HEK293T (cell line): ENCODE measurements around the gene INAVA.

Experiments used
- CTCF ChIA-PET: fragments of 350-600 bp; formaldehyde crosslinking; extraction: SDS; loops from one replicate; lab custom pipeline; 2021; ENCODE audit warnings: antibody characterized with exemption, inconsistent platforms; lab: Yijun Ruan, JAX
- POLR2A ChIA-PET: fragments of 350-600 bp; formaldehyde crosslinking; extraction: SDS; loops from one replicate; lab custom pipeline; 2020; ENCODE audit warnings: antibody characterized with exemption, inconsistent platforms; lab: Yijun Ruan, JAX
- DNase-seq: peaks from one replicate; pipeline ENCODE4 v3.0.0; 2012; ENCODE audit warnings: mixed read lengths; ENCODE audit errors: extremely low spot score
- ARNT ChIP-seq: fragments of 450-650 bp; IDR thresholded peaks from 2 replicates; pipeline ENCODE4 v1.6.1; 2017; ENCODE audit warnings: mild to moderate bottlenecking
- BHLHE40 ChIP-seq: fragments of 450-650 bp; IDR thresholded peaks from 2 replicates; pipeline ENCODE4 v1.6.1; 2016; ENCODE audit warnings: mild to moderate bottlenecking, moderate library complexity, borderline replicate concordance
- CTBP1 ChIP-seq: fragments of 450-650 bp; IDR thresholded peaks from 2 replicates; pipeline ENCODE4 v1.6.1; 2016; ENCODE audit warnings: borderline replicate concordance
- ELF4 ChIP-seq: fragments of 450-650 bp; IDR thresholded peaks from 2 replicates; pipeline ENCODE4 v1.6.1; 2017; ENCODE audit warnings: antibody characterized with exemption
- FOXA1 ChIP-seq: fragments of 450-650 bp; IDR thresholded peaks from 2 replicates; pipeline ENCODE4 v1.6.1; 2016; ENCODE audit warnings: mild to moderate bottlenecking
- FOXK2 ChIP-seq: fragments of 450-650 bp; IDR thresholded peaks from 2 replicates; pipeline ENCODE4 v1.6.1; 2016; ENCODE audit warnings: mild to moderate bottlenecking
- FOXM1 ChIP-seq: fragments of 450-650 bp; IDR thresholded peaks from 2 replicates; pipeline ENCODE4 v1.6.1; 2017; ENCODE audit warnings: mild to moderate bottlenecking, borderline replicate concordance
- HDGF ChIP-seq: fragments of 450-650 bp; IDR thresholded peaks from 2 replicates; pipeline ENCODE4 v1.6.1; 2017; ENCODE audit warnings: antibody characterized with exemption, borderline replicate concordance
- L3MBTL2 ChIP-seq: fragments of 450-650 bp; conservative IDR thresholded peaks from 2 replicates; pipeline ENCODE4 v1.6.1; 2016; ENCODE audit warnings: mild to moderate bottlenecking
- LEF1 ChIP-seq: fragments of 450-650 bp; IDR thresholded peaks from 2 replicates; pipeline ENCODE4 v1.6.1; 2017; ENCODE audit warnings: mild to moderate bottlenecking, borderline replicate concordance
- NFRKB ChIP-seq: fragments of 450-650 bp; IDR thresholded peaks from 2 replicates; pipeline ENCODE4 v1.6.1; 2016; ENCODE audit warnings: mild to moderate bottlenecking, moderate library complexity
- PKNOX1 ChIP-seq: fragments of 450-650 bp; IDR thresholded peaks from 2 replicates; pipeline ENCODE4 v1.6.1; 2016
- SP1 ChIP-seq: fragments of 450-650 bp; IDR thresholded peaks from 2 replicates; pipeline ENCODE4 v1.6.1; 2017
- SUZ12 ChIP-seq: fragments of 450-650 bp; IDR thresholded peaks from 2 replicates; pipeline ENCODE4 v1.6.1; 2016; ENCODE audit warnings: mild to moderate bottlenecking
- TARDBP ChIP-seq: fragments of 450-650 bp; IDR thresholded peaks from 2 replicates; pipeline ENCODE4 v1.6.1; 2016
- ZNF384 ChIP-seq: fragments of 450-650 bp; IDR thresholded peaks from 2 replicates; pipeline ENCODE4 v1.6.1; 2016

INAVA gene

GRCh38 chr1:200912737-200913407, 18.2 kb downstream of the INAVA start:
- CTCF ChIA-PET, result no interaction called here
- TF ChIP-seq FOXK2 (no peak), CTBP1 (no peak), ZNF384 (no peak), SUZ12 (no peak), BHLHE40 (no peak), ELF4 (no peak), FOXA1 (no peak), TARDBP (no peak), HDGF (no peak), SP1 (no peak), L3MBTL2 (no peak), PKNOX1 (no peak), NFRKB (no peak), FOXM1 (no peak), LEF1 (no peak), ARNT (no peak)
- no peak for DNase-seq
- POLR2A ChIA-PET, result no interaction called here

- no peak for DNase-seq
- POLR2A ChIA-PET, result no interaction called here
- TF ChIP-seq LEF1, result no peak
- CTCF ChIA-PET, result no interaction called here
Observed at GRCh38 chr1:200916152-200916551, 21.5 kb downstream of the INAVA start.

- POLR2A ChIA-PET, result no interaction called here
- no peak for DNase-seq
- no peak for TF ChIP-seq PKNOX1
- TF ChIP-seq L3MBTL2, result no peak
- TF ChIP-seq CTBP1, result no peak
- no peak for TF ChIP-seq HDGF
- no peak for TF ChIP-seq FOXM1
- TF ChIP-seq ELF4, result no peak
- TF ChIP-seq SP1, result no peak
- TF ChIP-seq ZNF384, result no peak
- no peak for TF ChIP-seq SUZ12
- TF ChIP-seq BHLHE40, result no peak
- no peak for TF ChIP-seq NFRKB
- TF ChIP-seq ARNT, result no peak
- TF ChIP-seq FOXA1, result no peak
- CTCF ChIA-PET, result no interaction called here
Observed at GRCh38 chr1:200916681-200917080, 22.0 kb downstream of the INAVA start.

- no peak for DNase-seq
- POLR2A ChIA-PET, result no interaction called here
- TF ChIP-seq CTBP1 (no peak), PKNOX1 (peak; percentile 55)
- CTCF ChIA-PET, result no interaction called here
Observed at GRCh38 chr1:200917291-200917817, 22.7 kb downstream of the INAVA start.

- TF ChIP-seq L3MBTL2 (no peak), FOXA1 (no peak), CTBP1 (no peak), ZNF384 (no peak), SP1 (no peak), BHLHE40 (no peak), FOXM1 (no peak), TARDBP (no peak), LEF1 (no peak), ARNT (no peak), PKNOX1 (no peak), ELF4 (no peak), FOXK2 (no peak), NFRKB (no peak), HDGF (no peak), SUZ12 (no peak)
- no peak for DNase-seq
- ChIA-PET POLR2A (no interaction called here), CTCF (no interaction called here)
Observed at GRCh38 chr1:200918006-200918405, 23.3 kb downstream of the INAVA start.

- TF ChIP-seq CTBP1 (no peak), FOXA1 (no peak), ELF4 (no peak), SUZ12 (no peak), L3MBTL2 (no peak), BHLHE40 (no peak), SP1 (no peak), LEF1 (no peak), NFRKB (no peak), ZNF384 (no peak), HDGF (no peak), FOXK2 (no peak), ARNT (no peak), FOXM1 (no peak), TARDBP (no peak), PKNOX1 (no peak)
- DNase-seq, result no peak
- CTCF ChIA-PET, result no interaction called here
- POLR2A ChIA-PET, result no interaction called here
Observed at GRCh38 chr1:200919386-200919785, 24.7 kb downstream of the INAVA start.
